ENCODE results near the gene CD300LB.
"Not testable (repeated sequence)": the region's sequence is repeated elsewhere in the genome, so short reads cannot be mapped to it uniquely, and the experiment has no call there.

The CD300LB gene

GRCh38 chr17:74512624-74513091 is 18.6 kb downstream of the CD300LB start:
- DNase-seq (ENCODE audit: low read depth, low spot score), result no peak

GRCh38 chr17:74512036-74512435 is 19.2 kb downstream of the CD300LB start:
- no peak overlapping the region for H3K4me3 ChIP-seq (ENCODE audit: low read length)
- DNase-seq (ENCODE audit: low read depth, low spot score), result no peak

More at GRCh38 chr17:74512624-74513091, 18.6 kb downstream of the CD300LB start:
- no peak overlapping the region for H3K4me3 ChIP-seq (ENCODE audit: low read length)

- DNase-seq (ENCODE audit: low read depth, low spot score), result no peak
- no peak overlapping the region for H3K4me3 ChIP-seq (ENCODE audit: low read length)
These were observed 23.1 kb downstream of the CD300LB start for GRCh38 chr17:74508156-74508555.

- not testable (repeated sequence) for DNase-seq (ENCODE audit: low read depth, low spot score)
These were observed 27.3 kb downstream of the CD300LB start for GRCh38 chr17:74503949-74504348.

GRCh38 chr17:74502861-74503260 is 28.4 kb downstream of the CD300LB start:
- no peak overlapping the region for H3K4me3 ChIP-seq (ENCODE audit: low read length)
- no peak for DNase-seq (ENCODE audit: low read depth, low spot score)

More at GRCh38 chr17:74503949-74504348, 27.3 kb downstream of the CD300LB start:
- H3K4me3 ChIP-seq (ENCODE audit: low read length), result not testable (repeated sequence)

- no peak for DNase-seq (ENCODE audit: low read depth, low spot score)
These were observed 31.3 kb downstream of the CD300LB start for GRCh38 chr17:74499992-74500391.

GRCh38 chr17:74497471-74497870 is 33.8 kb downstream of the CD300LB start:
- no peak overlapping the region for H3K4me3 ChIP-seq (ENCODE audit: low read length)
- no peak for DNase-seq (ENCODE audit: low read depth, low spot score)

More at GRCh38 chr17:74499992-74500391, 31.3 kb downstream of the CD300LB start:
- H3K4me3 ChIP-seq (ENCODE audit: low read length), result no peak overlapping the region

- peak; percentile 60 for DNase-seq (ENCODE audit: low read depth, low spot score)
- no peak overlapping the region for H3K4me3 ChIP-seq (ENCODE audit: low read length)
These were observed 37.9 kb downstream of the CD300LB start for GRCh38 chr17:74493331-74493833.

GRCh38 chr17:74491626-74492025 is 39.6 kb downstream of the CD300LB start:
- H3K4me3 ChIP-seq (ENCODE audit: low read length), result no peak overlapping the region
- no peak for DNase-seq (ENCODE audit: low read depth, low spot score)

- H3K4me3 ChIP-seq (ENCODE audit: low read length), result no peak overlapping the region
- DNase-seq (ENCODE audit: low read depth, low spot score), result no peak
These were observed 40.6 kb downstream of the CD300LB start for GRCh38 chr17:74490716-74491115.

GRCh38 chr17:74488276-74488675 is 43.0 kb downstream of the CD300LB start:
- not testable (repeated sequence) for DNase-seq (ENCODE audit: low read depth, low spot score); H3K4me3 ChIP-seq (ENCODE audit: low read length)

GRCh38 chr17:74485841-74486240 is 45.4 kb downstream of the CD300LB start:
- no peak for DNase-seq (ENCODE audit: low read depth, low spot score)
- H3K4me3 ChIP-seq (ENCODE audit: low read length), result no peak overlapping the region

- no peak overlapping the region for H3K4me3 ChIP-seq (ENCODE audit: low read length)
- no peak for DNase-seq (ENCODE audit: low read depth, low spot score)
These were observed 46.1 kb downstream of the CD300LB start for GRCh38 chr17:74485022-74485743.

GRCh38 chr17:74484066-74484465 is 47.2 kb downstream of the CD300LB start:
- H3K4me3 ChIP-seq (ENCODE audit: low read length), result no peak overlapping the region
- no peak for DNase-seq (ENCODE audit: low read depth, low spot score)

- no peak for DNase-seq (ENCODE audit: low read depth, low spot score)
- H3K4me3 ChIP-seq (ENCODE audit: low read length), result no peak overlapping the region
These were observed 49.7 kb downstream of the CD300LB start for GRCh38 chr17:74481621-74482020.

GRCh38 chr17:74480290-74480689 is 51.0 kb downstream of the CD300LB start:
- H3K4me3 ChIP-seq (ENCODE audit: low read length), result no peak overlapping the region
- DNase-seq (ENCODE audit: low read depth, low spot score), result no peak

GRCh38 chr17:74478420-74479100 is 52.7 kb downstream of the CD300LB start:
- H3K4me3 ChIP-seq (ENCODE audit: low read length), result peak overlapping the region; percentile 7
- DNase-seq (ENCODE audit: low read depth, low spot score), result peak; percentile 87

- DNase-seq (ENCODE audit: low read depth, low spot score), result no peak
- no peak overlapping the region for H3K4me3 ChIP-seq (ENCODE audit: low read length)
These were observed 53.9 kb downstream of the CD300LB start for GRCh38 chr17:74477411-74477810.

- no peak overlapping the region for H3K4me3 ChIP-seq (ENCODE audit: low read length)
- DNase-seq (ENCODE audit: low read depth, low spot score), result no peak
These were observed 56.1 kb downstream of the CD300LB start for GRCh38 chr17:74475189-74475588.
